CD4-positive, alpha-beta T cell treated with Interleukin-12 subunit alpha and Interleukin-12 subunit beta, for 1 hour (primary cell): ENCODE results near the gene SLC39A12.

Experiments
- DNase-seq: peaks from one replicate; pipeline ENCODE4 v3.0.0-alpha.2; 2020

The SLC39A12 gene

GRCh38 chr10:18066947-18067346 is 115.2 kb downstream of the SLC39A12 start:
- DNase-seq, result no peak

GRCh38 chr10:18068401-18068800 is 116.7 kb downstream of the SLC39A12 start:
- no peak for DNase-seq

GRCh38 chr10:18071591-18071990 is 119.9 kb downstream of the SLC39A12 start:
- no peak for DNase-seq

- DNase-seq, result no peak
Observed at GRCh38 chr10:18073314-18073713, 121.6 kb downstream of the SLC39A12 start.

GRCh38 chr10:18075881-18076280 is 124.2 kb downstream of the SLC39A12 start:
- DNase-seq, result no peak

- no peak for DNase-seq
Observed at GRCh38 chr10:18079665-18080295, 128.1 kb downstream of the SLC39A12 start.

- DNase-seq, result no peak
Observed at GRCh38 chr10:18082381-18082780, 130.7 kb downstream of the SLC39A12 start.

GRCh38 chr10:18085855-18086254 is 134.1 kb downstream of the SLC39A12 start:
- DNase-seq, result no peak

- no peak for DNase-seq
Observed at GRCh38 chr10:18086746-18087145, 135.0 kb downstream of the SLC39A12 start.

- DNase-seq, result no peak
Observed at GRCh38 chr10:18087355-18087754, 135.6 kb downstream of the SLC39A12 start.
